Ammon's horn (tissue), 1 donor: ENCODE results near the gene BMPR1B.

Experiments used
- DNase-seq: peaks from one replicate; pipeline ENCODE4 v3.0.0-alpha.2; 2016; ENCODE audit warnings: low spot score

The BMPR1B gene

DNA sequence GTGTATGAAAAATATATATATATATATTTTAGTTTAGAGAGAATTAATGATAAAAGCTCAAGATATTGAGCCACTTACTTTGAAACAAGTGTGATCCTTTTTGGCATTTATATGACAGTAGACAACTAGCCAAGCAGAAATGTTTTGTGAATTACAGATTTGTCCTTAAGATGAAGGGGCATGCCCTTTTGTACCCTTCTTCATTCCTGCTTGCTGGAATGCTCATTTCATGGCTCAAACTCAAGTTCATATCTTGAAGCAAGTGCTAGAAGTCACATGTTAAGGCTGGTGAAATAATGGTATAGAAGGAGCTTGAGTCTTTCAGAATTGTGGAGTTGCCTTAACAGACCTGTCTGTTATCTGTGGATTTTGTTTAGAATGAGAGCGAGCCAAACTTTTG, 203.0 kb downstream of the BMPR1B start:
- DNase-seq, result no peak

DNA sequence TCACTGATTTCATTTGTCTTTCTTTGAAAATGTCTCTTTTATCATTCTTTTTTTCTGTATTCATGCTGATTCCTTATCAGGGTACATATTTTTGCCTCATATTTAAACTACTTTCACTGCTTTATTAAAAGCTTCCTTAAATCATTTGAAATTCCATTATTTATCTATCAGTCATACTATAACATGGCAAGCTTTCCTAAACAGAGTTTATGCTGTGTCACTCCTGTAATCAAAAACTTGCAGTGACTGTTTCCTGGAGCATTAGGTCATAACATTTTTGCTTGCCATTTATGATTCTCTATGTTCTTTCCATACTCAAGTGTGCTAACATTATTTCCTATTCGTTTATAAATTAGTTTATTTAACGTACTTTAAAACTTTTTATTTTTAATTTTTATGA, 203.7 kb downstream of the BMPR1B start:
- DNase-seq, result no peak

DNA sequence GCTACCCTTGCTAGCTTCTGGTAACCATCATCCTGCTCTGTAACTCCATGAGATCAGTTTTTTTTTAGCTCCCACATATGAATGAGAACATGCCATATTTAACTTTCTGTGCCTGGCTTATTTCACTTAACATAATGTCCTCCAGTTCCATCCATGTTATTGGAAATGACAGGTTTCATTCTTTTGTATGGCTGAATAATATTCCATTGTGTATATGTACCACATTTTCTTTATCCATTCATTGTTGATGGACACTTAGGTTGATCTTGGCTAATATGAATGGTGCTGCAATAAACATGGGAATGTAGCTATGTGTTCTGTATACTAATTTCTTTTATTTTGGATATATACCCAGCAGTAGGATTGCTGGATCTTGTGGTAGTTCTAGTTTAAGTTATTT, 204.7 kb downstream of the BMPR1B start:
- DNase-seq, result no peak

DNA sequence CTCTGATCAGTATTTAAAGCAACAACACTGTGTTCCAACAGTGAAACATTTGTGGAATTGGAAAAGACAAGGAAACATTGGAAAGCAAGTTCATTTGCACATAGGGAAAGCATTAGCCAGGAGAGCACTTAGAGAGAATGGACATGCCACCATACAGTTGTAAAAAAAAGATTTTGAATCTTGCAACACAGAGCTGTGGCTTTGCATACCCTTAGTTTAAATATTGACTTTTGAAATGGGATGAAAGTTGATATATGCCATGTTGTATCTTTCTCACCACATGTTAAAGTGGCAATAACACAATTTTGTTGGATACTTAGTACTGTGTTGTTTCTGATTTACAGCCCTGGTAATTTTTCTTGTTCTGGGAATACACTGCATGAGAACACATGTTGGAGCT, 208.1 kb downstream of the BMPR1B start:
- no peak for DNase-seq

DNA sequence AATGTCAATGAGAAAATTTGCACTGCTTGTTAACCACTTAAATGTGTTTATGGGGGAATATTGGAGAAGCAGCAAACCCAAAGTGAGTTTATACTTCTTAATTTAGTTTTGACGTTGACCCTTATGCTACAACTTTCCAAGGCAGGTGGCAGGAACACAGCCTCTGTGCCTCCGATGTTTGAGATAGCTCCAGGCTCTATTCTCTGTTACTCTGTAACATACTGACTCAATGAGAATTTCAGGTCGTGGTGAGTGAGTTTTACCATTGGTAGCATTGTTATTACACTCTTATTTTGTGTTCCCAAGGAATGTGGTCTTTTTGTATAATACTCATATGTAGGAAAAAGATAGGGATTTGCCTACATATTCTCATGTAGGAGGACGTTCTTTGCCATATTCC, 210.7 kb downstream of the BMPR1B start:
- no peak for DNase-seq

DNA sequence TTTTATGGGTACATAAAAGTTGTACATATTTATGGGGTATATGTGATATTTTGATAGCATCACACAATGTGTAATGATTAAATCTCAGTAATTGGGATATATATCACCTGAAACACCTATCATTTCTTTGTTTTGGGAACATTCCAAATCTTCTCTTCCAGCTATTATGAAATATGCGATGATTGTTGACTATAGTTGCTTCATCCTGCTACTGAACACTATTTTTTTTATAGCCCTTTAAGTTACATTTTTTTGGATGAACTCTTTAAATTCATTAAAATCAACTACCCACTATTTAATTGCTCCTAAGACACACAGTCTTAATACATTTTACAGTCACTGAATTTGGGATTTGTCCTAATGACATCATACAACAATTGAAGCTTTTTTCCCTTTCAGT, 212.9 kb downstream of the BMPR1B start:
- no peak for DNase-seq

DNA sequence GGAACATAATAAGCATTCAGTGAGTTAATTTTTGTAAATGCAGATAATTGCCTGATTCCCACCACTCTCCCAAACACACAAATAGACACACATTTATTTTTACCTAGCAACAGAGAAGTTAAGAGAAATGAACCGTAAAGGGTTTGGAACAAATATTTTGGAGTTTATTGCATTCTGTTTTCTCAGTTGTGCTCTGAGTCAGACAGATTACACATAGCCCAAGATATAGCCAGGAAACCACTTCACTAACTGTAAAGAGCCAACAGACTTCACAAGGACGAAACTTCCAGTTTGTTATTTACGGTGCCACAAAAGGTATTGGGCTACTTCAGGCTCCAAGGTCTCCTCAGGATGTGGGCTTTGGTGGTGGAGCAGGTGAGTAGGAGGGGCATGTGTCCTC, 217.0 kb downstream of the BMPR1B start:
- no peak for DNase-seq

DNA sequence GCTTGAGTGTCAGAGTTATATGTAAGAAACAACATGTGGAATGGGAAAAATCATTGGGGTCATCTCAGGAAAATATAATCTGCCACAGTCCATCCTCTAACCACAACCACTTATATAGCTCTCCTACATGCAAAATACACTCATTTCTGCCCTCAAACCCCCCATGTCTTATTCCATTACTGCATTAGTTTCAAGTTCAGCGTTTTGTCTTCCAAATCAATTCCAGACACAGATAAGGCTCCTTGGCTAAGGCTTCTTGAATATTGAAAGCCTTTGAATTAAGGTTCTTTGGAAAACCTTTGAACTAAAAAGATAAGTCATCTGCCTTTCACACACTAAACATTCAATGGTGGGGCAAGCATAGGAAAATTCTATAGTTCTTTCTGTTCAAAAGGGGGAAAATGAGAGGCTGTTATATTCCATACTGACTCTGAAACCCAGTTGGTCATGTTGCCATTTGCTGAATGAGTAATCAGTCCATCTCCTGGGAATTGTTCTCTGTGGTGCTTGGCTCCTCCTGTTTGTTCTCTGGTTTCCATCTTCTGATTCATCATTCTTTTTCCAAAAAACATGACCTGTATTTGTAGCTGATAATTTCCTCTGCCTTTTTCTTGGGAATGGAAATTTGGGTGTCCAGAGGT, 218.7 kb downstream of the BMPR1B start:
- DNase-seq, result no peak

DNA sequence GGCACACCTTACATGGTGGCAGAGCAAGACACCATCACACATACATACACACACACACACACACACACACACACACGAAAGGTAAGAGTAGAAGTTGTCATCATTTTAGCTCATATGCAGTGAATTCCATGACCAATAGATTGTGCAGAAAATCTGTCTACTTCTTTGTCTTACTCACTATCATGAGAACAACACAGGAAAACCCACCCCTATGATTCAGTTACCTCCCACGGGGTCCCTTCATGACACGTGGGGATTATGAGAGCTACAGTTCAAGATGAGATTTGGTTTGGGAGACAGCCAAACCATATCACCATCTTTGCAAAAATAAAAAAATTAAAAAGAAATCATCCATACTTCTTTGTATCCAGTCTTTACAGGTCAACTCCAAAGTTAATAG, 221.1 kb downstream of the BMPR1B start:
- no peak for DNase-seq

DNA sequence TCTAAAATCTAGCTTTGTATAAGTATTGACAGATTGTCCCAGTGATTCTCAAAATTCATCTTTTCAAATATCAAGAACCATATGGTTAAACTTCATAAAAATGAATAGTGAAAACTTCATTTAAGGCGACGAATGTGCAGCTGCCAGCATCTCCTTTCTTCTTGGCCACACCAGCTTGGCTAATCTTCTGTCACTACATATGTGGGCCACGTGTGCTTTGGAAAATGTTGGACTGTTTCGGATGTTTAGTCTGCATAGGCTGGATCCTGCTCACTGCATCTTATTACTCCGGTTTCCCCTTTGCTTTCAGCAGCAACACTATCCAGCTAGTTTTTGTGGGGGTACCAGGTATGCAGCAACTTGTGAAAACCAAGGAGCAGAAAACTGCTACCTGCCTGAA, 221.9 kb downstream of the BMPR1B start:
- no peak for DNase-seq

DNA sequence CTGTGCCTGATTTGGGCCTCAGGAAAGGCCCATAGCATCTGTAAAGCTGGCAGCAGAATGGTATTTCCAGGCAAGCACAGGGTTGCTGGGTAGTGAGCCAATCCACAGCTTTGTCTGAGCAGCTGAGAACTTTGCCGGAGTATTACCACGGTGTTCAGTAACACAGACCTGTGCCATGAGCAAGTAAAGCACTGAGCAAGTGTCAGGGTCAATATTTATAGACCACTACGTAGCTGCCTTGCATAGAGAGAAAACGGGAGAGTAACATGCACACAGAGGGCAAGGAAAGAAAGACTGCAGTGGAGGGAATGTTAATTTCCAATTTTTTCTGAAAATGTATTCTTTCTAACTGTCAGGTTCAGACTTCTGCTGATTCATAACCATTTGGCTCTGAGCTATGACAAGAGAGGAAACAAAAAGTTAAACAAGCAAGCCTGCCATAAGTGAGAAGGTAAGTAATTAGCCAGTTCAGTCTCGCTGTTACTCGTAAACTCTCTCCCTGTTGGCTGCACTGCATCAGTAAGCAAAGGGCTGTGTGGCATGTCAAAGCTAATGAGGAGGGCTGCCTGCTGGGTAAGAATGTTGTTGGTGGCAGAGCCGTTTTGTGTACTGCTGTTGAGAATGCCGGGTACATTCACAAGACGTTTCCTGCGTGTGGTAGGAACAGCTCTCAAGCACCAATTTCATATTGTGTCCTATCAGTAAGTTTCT, 238.1 kb downstream of the BMPR1B start:
- DNase-seq, result peak; percentile 70

DNA sequence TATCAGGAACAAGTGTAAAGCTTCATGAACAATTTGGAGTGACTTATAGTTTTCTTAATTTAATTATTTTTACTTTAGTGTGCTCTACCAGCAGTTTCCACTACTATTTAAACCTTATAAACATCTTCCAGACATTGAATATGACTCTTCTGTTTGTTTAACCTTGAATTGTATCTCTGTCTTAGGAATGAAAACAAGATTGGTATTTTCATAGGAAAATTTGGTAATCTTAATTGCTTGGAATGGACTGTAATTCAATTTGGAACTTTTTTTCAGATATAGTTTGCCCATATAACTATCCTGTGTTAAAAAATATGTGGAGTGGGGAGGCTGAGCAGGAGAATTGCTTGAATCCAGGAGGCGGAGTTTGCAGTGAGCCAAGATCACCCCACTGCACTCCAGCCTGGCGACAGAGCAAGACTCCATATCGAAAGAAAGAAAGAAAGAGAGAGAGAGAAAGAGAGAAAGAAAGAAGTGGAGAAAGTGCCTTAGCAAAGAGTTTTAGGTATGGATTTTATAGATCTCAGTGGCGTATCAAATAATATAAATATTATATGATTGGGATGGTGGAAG, 242.4 kb downstream of the BMPR1B start:
- DNase-seq, result no peak

DNA sequence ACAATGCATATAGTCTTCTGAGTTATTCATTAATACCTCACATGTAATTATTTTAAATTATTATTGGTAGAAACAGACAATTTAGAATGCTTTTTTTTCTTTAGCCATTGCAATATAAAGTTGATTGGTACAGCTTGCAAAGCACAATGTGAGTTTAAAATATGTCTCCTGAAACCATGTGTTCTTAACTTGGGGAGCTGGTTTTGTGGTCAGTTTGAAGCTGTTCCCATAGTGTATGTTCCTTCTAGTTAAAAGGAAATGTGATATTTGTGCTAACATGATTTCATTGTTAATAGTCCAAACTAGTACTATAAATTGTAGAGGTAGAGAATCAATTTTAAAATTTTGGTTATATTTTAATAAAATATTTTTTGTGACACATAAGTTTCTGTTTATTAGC, 247.2 kb downstream of the BMPR1B start:
- no peak for DNase-seq

DNA sequence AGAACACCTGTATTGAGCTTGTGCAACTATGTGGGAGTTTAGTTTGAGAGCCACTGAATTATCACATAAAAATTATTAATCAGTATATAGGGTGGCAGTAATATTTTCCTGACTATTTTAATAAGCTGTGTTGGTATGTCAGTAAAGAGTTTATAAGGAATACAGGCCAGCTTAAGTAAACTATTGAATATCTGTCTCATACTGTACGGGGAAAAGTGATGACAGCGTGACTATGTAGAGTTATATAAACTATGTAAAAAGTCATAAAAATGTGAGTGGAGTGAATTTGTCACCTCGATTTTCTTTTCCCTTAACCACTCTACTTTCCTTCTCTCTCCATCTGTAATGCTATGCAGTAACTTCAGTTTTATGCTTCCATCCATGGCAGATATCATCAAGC, 250.2 kb downstream of the BMPR1B start:
- no peak for DNase-seq

DNA sequence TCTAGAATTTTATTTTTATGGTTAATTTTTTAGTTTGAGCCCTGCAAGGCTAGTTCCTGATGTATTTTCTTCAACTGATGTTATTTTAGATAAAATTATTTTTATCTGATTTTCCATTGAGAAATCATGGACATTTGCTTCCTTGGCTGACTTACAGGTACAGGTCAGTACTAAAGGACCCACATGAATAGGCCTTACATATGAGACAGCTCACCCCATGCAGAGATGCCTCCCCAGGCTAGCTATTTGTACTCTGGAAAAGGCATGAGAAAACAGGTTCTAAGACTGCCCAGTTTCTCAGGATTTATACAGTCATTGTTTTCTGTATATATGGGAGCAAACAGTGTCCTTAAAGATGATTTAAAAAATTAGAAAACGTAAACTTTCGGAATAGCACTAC, 255.5 kb downstream of the BMPR1B start:
- DNase-seq, result no peak

DNA sequence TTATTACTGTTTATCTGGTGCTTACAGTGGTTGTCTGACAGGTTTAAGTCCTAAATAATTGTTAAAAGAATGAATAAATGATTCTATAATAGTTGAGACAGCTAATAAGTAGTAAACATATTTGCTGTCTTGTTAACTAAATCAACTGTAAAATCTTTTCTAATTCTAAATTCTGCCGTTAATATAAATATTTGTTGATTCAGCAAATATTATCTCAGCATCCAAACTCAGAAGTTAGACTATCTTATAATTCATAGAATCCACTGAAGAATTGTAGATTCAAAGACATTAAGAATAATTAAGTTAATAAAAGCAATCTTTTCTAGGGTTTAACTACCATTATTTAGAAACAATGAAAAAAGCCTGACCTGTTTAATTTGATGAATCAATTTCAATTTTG, 256.3 kb downstream of the BMPR1B start:
- no peak for DNase-seq

DNA sequence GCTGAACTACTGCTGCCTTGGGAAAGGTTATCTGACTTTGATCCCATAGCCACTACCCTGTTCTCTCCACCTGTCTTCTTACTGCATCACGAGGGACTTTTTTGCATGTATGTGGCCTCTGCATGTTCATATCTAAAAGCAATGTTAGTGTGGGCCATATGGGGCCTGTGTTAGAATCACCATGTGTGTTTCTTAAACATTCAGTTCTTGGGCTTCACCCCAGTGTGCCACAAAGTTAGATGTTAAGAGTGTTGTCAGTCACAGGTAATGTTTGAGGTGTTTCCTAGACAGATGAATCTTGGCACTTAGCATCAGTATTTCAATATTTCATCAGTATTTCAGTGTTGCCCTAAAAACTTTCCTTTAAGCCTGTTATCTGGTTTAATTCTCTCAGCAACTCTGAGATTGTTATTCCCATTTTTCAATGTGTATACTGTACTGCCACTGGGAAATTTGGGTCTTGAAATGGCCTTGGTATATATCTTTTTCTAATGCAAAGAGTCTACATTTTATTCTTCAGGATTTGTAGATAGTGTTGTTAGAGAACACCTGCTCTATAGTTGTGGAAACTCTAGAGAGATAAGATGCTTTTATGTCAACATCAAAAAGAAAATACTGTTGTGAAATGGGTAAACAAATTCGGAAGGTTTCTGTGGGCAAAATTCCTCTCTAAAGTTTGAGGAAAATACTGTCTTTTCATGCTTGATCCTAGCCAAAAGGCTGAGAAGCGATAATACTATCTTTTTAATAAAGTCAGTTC, 259.7 kb downstream of the BMPR1B start:
- no peak for DNase-seq

DNA sequence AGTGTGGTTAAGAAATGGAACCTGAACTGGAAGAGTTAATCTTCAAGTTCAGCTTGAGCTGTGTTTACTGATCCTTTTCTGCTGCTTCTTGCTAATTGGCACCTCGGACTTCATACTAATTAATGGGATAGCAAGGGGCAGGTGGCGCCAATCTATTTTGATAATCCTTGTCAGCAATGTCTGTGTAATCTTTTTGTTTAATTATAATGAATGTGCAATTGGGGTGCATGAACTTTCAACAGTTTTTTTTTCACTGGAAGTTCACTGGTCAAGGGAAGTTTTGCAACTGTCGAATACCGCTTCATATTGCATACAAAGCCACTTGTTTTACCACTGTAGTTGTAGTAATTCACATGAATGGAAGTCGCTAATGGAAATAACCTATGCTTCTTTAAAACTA, 261.0 kb downstream of the BMPR1B start:
- DNase-seq, result no peak

DNA sequence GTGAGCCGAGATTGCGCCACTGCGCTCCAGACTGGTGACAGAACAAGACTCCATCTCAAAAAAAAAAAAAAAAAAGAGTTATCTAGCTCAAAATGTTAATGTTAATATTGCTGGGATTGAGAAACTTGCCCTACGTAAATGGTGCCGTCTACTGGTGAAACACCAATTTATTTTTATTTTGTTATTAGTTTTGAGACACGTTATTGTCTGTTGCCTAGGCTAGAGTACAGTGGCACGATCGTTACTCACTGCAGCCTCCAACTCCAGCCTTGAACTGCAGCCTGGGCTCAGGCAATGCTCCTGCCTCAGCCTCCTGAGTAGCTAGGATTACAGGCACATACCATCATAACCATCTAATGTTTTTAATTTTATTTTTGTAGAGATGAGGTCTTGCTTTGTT, 262.8 kb downstream of the BMPR1B start:
- no peak for DNase-seq

DNA sequence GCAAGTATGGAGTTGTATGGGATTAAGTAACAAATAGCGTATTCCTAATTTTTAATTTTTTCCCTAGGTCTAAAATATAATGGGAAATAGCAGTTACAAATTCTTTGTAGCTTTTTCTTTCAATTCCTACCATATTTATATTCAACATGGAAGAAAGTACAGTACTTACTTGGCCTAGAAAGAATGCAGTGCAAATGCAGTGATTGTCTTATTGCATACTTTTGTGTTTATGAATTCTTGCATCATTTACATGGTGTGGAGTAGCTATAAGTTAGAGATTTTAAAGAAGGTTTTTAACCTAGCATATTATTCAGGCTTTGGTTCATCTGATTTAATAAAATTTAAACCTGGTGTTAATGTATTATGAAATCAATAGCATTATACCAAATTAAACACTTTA, 263.3 kb downstream of the BMPR1B start:
- no peak for DNase-seq

DNA sequence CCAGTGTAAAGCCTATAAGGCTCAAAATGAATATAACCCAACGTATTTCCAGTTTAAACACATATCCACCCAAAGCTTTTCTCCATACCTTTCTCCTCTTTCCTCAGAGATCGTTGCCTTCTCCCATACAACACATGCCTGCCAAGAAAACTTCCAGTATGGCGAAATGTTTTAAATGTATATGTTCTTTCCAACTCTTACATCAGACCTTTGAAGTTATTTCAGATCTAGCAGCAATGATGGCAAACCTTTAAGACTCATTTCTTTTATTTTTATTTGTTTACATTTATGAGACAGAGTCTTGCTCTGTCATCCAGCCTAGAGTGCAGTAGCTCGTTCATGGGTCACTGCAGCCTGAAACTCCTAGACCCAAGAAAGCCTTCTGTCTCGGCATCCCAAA, 265.4 kb downstream of the BMPR1B start:
- no peak for DNase-seq

DNA sequence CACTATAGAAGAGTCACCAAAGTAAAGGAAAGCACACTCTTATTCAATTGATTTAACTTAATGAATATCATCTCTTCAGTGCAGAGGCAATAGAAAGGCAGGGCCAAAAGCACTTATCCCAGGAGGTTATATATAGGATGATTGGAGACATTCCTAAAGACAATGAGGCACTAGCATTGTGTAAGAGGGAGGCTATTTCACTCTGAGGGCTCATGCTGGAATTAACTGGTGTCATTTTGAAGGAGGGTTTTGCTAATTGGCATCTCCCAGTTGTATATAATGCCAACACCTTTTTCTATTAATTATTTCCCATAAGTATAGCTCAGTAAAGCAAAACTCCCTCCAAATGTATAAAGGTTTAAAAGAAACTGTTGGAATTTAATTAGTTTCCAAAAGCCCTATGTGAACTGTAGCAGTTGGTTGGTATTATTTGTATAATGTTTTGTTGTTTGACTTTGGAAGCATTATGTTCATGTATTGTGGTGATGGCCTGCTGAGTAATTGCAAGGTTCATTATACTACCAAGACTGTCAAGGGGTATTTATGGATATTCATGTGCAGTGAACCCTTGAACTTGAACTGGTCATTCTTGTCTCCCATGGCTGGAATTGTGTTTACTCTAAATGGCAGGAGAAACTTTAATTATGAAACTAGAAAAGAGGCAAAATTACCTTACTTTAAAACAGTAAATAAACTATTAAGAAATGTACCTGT, 270.3 kb downstream of the BMPR1B start:
- DNase-seq, result no peak
